KBM-7 (cell line): ENCODE results near the gene MMRN1.
"Not testable (repeated sequence)": the region's sequence is repeated elsewhere in the genome, so short reads cannot be mapped to it uniquely, and the experiment has no call there.

Experiments used
- DNase-seq: peaks from one replicate; pipeline ENCODE4 v3.0.0-alpha.2; 2015
- in situ Hi-C: fragments of 300-500 bp; cut with MboI; formaldehyde crosslinking; loops from 2 replicates; pipeline ENCODE4 v1.14.3; 2020; ENCODE audit warnings: low sequenced_read_pairs, low pct_unique_long_range_greater_than_20kb, mixed read lengths

Gene MMRN1, protein sequence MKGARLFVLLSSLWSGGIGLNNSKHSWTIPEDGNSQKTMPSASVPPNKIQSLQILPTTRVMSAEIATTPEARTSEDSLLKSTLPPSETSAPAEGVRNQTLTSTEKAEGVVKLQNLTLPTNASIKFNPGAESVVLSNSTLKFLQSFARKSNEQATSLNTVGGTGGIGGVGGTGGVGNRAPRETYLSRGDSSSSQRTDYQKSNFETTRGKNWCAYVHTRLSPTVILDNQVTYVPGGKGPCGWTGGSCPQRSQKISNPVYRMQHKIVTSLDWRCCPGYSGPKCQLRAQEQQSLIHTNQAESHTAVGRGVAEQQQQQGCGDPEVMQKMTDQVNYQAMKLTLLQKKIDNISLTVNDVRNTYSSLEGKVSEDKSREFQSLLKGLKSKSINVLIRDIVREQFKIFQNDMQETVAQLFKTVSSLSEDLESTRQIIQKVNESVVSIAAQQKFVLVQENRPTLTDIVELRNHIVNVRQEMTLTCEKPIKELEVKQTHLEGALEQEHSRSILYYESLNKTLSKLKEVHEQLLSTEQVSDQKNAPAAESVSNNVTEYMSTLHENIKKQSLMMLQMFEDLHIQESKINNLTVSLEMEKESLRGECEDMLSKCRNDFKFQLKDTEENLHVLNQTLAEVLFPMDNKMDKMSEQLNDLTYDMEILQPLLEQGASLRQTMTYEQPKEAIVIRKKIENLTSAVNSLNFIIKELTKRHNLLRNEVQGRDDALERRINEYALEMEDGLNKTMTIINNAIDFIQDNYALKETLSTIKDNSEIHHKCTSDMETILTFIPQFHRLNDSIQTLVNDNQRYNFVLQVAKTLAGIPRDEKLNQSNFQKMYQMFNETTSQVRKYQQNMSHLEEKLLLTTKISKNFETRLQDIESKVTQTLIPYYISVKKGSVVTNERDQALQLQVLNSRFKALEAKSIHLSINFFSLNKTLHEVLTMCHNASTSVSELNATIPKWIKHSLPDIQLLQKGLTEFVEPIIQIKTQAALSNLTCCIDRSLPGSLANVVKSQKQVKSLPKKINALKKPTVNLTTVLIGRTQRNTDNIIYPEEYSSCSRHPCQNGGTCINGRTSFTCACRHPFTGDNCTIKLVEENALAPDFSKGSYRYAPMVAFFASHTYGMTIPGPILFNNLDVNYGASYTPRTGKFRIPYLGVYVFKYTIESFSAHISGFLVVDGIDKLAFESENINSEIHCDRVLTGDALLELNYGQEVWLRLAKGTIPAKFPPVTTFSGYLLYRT

GRCh38 chr4:89894649-89895550 is at the start of gene MMRN1:
Gene MMRN1 (plus strand): TSS chr4:89894854. CDS start chr4:89894972, 118 bp downstream.
- DNase-seq = peak; percentile 67
- in situ Hi-C loops = no loop called here

DNA sequence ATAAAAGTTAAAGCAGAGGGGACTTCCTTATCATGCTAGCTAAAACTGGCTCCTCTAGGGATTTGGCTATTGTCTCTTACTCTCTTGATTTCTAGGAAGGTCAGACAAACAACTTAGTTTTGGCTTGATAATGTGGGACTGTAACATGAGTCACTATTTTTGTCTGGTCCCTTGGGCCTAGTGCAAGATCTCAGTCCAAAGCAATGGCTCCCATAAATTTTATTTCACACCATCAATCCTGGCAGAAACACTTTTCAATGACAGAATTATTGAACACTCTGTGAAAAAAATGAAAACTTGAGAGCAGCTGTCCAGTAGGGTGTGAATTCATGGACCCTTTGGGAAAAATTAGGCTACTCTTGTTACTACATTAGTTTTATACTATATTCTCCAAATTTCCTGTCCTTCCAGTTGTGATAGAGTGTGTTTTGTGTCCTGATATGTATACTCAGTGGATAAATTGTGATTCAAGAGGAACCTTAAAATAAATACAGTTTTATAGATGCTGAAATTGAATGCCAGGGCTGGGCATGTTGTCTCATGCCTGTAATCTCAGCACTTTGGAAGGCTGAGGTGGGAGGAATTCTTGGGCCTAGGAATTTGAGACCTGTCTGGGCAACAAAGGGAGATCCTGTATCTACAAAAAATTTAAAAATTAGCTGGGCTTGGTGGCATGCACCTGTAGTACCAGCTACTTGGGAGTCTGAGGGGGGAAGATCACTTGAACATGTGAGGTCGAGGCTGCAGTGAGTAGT is 46.9 kb upstream of the MMRN1 start:
- in situ Hi-C loops = no loop called here
- DNase-seq = no peak

GRCh38 chr4:89855236-89855635 is 39.4 kb upstream of the MMRN1 start:
- peak; percentile 16 for DNase-seq
- in situ Hi-C loops = no loop called here

DNA sequence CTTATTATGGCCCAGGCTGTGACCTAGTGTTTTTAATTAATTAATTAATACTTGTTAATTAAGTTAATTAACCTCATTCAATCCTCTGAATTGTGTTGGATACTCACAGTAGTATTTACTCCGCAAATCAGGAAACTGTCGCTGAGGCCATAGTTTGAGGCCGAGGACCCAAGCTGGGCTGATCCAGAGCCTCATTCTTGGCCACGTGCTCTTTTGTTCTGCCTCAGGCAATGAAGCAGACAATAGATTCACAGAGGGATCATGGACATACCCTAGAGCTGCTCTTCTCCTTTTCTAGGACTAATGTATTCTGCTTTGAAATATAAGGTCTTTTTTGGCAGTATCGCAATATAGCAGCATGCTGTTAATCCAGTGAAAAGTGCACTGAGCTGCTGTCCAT is 33.7 kb upstream of the MMRN1 start:
- DNase-seq = no peak
- in situ Hi-C loops = no loop called here

- in situ Hi-C loops = no loop called here
- DNase-seq = no peak
These were observed 31.1 kb upstream of the MMRN1 start for GRCh38 chr4:89863533-89863932.

DNA sequence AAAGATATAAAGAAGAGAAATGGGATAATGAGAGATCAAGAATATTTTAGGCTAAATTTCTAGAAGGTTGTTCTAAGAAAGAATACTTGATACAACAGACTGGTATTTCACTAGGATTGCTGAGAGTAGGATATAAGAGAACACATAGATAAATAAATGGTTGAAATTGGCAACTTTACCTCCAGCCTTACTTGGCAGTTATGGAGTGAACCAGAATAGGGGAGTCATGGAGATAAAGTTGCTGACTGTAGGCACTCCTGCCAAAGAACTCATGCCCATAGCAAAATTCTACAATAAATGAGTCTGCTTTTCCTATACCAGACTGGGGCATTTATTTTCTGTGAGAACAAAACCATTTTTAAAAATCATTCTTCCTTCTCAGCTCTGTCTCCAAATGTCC is 26.4 kb upstream of the MMRN1 start:
- in situ Hi-C loops = no loop called here
- DNase-seq = no peak

- in situ Hi-C loops = no loop called here
- no peak for DNase-seq
These were observed 25.6 kb upstream of the MMRN1 start for GRCh38 chr4:89868999-89869589.

DNA sequence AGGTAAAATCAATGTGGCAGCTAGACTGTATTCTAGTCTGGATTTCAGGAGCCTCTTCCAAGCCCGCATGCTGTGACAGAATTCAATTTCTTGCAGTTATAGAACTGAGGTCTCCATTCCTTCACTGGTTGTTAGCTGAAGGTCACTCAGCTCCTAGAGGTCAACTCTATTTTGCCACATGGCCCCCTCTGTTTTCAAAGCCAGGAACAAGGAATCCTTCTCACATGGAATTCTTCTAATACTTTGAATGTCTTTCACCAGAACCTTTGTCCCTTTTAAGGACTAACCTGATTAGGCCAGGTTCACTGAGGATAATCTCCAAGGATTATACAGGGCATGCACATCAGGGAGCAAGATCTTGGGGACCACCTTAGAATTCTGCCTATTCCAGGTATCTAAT is 23.4 kb upstream of the MMRN1 start:
- in situ Hi-C loops = no loop called here
- DNase-seq = no peak

DNA sequence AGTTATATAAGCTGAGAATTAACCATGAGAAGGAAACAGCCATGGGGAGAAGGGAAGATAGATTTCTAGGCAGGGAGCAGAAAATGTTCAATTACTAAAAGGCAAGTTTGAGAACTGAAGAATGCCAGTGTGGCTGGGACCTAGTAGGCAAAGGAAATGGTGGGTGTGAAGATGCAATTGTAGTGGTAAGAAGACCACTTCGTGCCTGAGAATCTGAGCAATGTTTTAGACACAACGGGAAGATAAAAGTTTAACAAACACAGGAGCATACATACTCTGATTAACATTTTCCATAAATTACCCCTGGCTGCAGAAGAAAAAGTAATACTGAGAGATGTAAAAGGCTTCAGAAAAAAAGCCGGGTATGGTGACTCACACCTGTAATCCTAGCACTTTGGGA is 18.1 kb upstream of the MMRN1 start:
- no peak for DNase-seq
- in situ Hi-C loops = no loop called here

- in situ Hi-C loops = no loop called here
- DNase-seq = no peak
These were observed 16.0 kb upstream of the MMRN1 start for GRCh38 chr4:89878611-89879010.

DNA sequence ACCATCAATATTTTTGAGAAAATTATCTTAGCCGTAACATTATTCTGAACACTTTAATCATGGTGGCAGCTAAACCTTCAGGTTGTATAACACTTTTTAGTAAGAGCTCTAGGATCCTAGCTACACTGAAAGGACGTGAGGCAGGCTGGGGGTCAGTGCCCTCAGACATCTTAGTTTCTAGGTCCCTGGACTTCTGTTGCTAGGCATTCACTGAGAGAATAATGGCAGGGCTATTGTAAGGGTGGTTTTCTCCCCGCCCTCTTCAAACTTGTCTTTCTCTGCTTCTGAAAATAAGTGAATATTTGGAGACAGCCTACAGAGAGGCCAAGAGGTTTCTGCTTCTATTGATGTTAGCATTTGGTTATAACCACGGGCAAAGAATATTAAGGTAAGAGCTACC is 15.4 kb upstream of the MMRN1 start:
- DNase-seq = no peak
- in situ Hi-C loops = no loop called here

DNA sequence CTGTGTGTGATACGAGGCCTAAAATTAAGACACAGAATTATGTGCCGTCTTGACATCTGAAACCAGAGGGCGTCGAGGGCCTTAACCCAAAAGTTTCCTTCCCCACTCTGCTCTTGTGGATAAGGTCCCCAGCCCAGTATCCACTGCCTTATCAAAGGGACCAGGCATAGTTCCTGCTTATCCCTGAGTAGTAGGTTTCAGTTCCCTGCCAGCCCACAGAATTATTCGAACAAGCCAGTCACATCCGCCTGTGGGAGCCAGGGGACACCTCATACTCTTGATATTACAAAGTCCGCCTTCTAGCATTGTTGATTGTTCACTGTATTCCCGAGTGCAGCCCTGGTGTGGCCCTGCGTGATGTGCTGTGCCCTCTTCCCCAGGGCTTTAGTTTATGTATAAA is 5.4 kb upstream of the MMRN1 start:
- in situ Hi-C loops = no loop called here
- DNase-seq = peak; percentile 5

- in situ Hi-C loops = no loop called here
- DNase-seq = no peak
These were observed 3.2 kb downstream of the MMRN1 start for GRCh38 chr4:89897867-89898266.

GRCh38 chr4:89898304-89898716 is 3.7 kb downstream of the MMRN1 start:
- DNase-seq = no peak
- in situ Hi-C loops = no loop called here

- in situ Hi-C loops = no loop called here
- DNase-seq = peak; percentile 8
These were observed 4.5 kb downstream of the MMRN1 start for GRCh38 chr4:89899152-89899551.

DNA sequence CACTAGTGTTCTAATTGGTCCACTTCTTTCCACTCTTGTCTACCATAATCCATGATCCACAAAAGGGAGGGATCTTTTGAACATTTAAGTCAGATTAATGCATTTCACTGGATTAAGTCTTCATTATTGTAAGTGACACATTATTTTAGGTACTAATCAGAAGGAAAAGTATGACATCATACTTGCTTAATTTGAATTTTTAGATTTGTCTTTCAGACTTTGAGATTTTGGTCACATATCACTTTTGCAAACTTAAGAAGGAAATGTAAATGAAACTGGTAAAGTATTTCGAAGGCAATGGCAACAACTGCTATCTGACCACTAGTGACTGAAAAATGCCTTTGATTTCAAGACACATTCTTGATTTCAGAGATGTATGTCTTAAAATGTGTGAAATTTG is 5.2 kb downstream of the MMRN1 start:
- in situ Hi-C loops = no loop called here

GRCh38 chr4:89901808-89902431 is 7.3 kb downstream of the MMRN1 start:
- DNase-seq = peak; percentile 56
- in situ Hi-C loops = not testable (repeated sequence)

More for the DNA sequence above, 5.2 kb downstream of the MMRN1 start:
- DNase-seq = no peak
